OCI-LY3 (cell line): ENCODE results near the gene PLB1.

ENCODE experiments used
- H2AFZ ChIP-seq: fragments of 200-600, 300-600 bp; shearing (Covaris generic); 2 replicates; pipeline ENCODE4 v1.6.0; 2014; ENCODE audit warnings: antibody characterized with exemption, low read depth, low read length
- H3K27ac ChIP-seq: fragments of 200-600, 300-600 bp; sonication (generic); 2 replicates; pipeline ENCODE4 v1.5.1; 2014; ENCODE audit warnings: mild to moderate bottlenecking, low read length, moderate library complexity, mixed read lengths
- H3K27me3 ChIP-seq: fragments of 200-600, 300-600 bp; sonication (generic); 2 replicates; pipeline ENCODE4 v1.6.1; 2014; ENCODE audit warnings: low read depth, low read length, mixed read lengths
- H3K36me3 ChIP-seq: fragments of 200-600, 300-600 bp; sonication (generic); replicated peaks from 2 replicates; pipeline ENCODE3; 2014; ENCODE audit warnings: low read depth, low read length, mixed read lengths
- H3K4me1 ChIP-seq: fragments of 300-600, 200-600 bp; sonication (generic); 2 replicates; pipeline ENCODE4 v1.6.1; 2014; ENCODE audit warnings: low read length, mixed read lengths
- H3K4me2 ChIP-seq: fragments of 200-600, 300-600 bp; sonication (generic); 2 replicates; pipeline ENCODE4 v1.6.1; 2014; ENCODE audit warnings: low read length, mixed read lengths
- H3K4me3 ChIP-seq: fragments of 300-600, 200-600 bp; sonication (generic); 2 replicates; pipeline ENCODE4 v1.5.1; 2014; ENCODE audit warnings: antibody characterized with exemption, mild to moderate bottlenecking, low read length, moderate library complexity
- H3K79me2 ChIP-seq: fragments of 300-600, 200-600 bp; shearing (Covaris generic); 2 replicates; pipeline ENCODE4 v1.6.1; 2014; ENCODE audit warnings: mild to moderate bottlenecking, low read length, mixed read lengths
- H3K9ac ChIP-seq: fragments of 300-600, 200-600 bp; shearing (Covaris generic); 2 replicates; pipeline ENCODE4 v1.6.0; 2014; ENCODE audit warnings: mild to moderate bottlenecking, low read length, moderate library complexity
- H3K9me3 ChIP-seq: fragments of 200-600, 300-600 bp; shearing (Covaris generic); 2 replicates; pipeline ENCODE4 v1.6.1; 2014; ENCODE audit warnings: low read length, mixed read lengths; ENCODE audit not compliant: insufficient read depth
- H4K20me1 ChIP-seq: fragments of 200-600, 300-600 bp; sonication (generic); 2 replicates; pipeline ENCODE4 v1.6.1; 2016; ENCODE audit warnings: low read length, mixed read lengths; ENCODE audit not compliant: insufficient read depth
- EZH2phosphoT487 ChIP-seq: fragments of 200-600 bp; shearing (Covaris generic); IDR thresholded peaks from 2 replicates; pipeline ENCODE4 v1.6.1; 2018; ENCODE audit warnings: antibody characterized with exemption, mixed run types, low read depth
- TF ChIP-seq, protein P1 (sequence below): fragments of 200-600, 300-600 bp; sonication (generic); IDR thresholded peaks from 2 replicates; pipeline ENCODE4 v1.5.1; 2014; ENCODE audit warnings: antibody characterized with exemption, low read length, low read depth

Gene PLB1

DNA sequence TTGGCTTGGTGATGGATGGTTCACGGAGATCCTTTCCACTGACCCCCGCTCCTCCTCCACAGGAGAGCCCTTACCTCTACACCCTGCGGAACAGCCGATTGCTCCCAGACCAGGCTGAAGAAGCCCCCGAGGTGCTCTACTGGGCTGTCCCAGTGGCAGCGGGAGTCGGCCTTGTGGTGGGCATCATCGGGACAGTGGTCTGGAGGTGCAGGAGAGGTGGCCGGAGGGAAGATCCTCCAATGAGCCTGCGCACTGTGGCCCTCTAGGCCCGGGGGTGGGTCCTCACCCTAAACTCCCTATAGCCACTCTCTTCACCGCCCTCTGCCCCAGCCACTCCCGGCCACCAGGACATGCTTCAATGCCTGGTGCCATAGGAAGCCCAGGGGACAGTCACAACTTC, 146.9 kb downstream of the PLB1 start:
- H3K36me3 ChIP-seq, result no peaks in the 10 kb centered on the region
- no peaks in the 10 kb centered on the region for H4K20me1 ChIP-seq
- no peaks in the 10 kb centered on the region for H3K79me2 ChIP-seq
- H3K27ac ChIP-seq, result no peak overlapping the region
- no peaks in the 10 kb centered on the region for H3K9me3 ChIP-seq
- H3K4me1 ChIP-seq, result peaks cover 7% of the 10 kb centered on the region
- H3K9ac ChIP-seq, result no peak overlapping the region
- no peak overlapping the region for H3K4me3 ChIP-seq
- no peak overlapping the region for H2AFZ ChIP-seq
- TF ChIP-seq, protein P1, sequence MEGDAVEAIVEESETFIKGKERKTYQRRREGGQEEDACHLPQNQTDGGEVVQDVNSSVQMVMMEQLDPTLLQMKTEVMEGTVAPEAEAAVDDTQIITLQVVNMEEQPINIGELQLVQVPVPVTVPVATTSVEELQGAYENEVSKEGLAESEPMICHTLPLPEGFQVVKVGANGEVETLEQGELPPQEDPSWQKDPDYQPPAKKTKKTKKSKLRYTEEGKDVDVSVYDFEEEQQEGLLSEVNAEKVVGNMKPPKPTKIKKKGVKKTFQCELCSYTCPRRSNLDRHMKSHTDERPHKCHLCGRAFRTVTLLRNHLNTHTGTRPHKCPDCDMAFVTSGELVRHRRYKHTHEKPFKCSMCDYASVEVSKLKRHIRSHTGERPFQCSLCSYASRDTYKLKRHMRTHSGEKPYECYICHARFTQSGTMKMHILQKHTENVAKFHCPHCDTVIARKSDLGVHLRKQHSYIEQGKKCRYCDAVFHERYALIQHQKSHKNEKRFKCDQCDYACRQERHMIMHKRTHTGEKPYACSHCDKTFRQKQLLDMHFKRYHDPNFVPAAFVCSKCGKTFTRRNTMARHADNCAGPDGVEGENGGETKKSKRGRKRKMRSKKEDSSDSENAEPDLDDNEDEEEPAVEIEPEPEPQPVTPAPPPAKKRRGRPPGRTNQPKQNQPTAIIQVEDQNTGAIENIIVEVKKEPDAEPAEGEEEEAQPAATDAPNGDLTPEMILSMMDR, result no peak
- no peak for TF ChIP-seq EZH2phosphoT487
- no peak overlapping the region for H3K4me2 ChIP-seq
- no peaks in the 10 kb centered on the region for H3K27me3 ChIP-seq

DNA sequence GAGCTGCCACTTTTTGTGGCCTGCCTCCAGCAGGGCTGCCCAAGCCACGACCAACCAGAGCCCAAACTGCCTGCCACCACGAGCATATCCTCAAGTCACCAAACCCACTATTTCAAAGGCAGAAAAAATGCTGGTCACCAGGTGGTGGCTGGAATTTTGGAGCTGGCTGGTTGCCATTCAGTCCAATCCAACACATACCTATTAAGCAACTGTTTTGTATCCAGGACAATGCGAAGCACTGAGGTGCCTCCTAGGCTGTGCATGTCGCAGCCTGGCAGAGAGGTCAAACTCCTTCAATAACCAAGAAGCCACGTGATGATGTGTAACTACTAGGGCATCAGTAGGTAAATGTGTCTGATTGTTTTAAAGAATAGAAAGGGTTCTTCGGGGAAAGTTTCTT, 147.5 kb downstream of the PLB1 start:
- no peaks in the 10 kb centered on the region for H3K9me3 ChIP-seq
- H3K27me3 ChIP-seq, result no peaks in the 10 kb centered on the region
- no peaks in the 10 kb centered on the region for H3K79me2 ChIP-seq
- no peak overlapping the region for H3K4me3 ChIP-seq
- H3K9ac ChIP-seq, result no peak overlapping the region
- peaks cover 12% of the 10 kb centered on the region for H3K4me1 ChIP-seq
- no peak overlapping the region for H3K4me2 ChIP-seq
- no peaks in the 10 kb centered on the region for H4K20me1 ChIP-seq
- no peak overlapping the region for H2AFZ ChIP-seq
- no peaks in the 10 kb centered on the region for H3K36me3 ChIP-seq
- TF ChIP-seq, protein P1, result no peak
- no peak for TF ChIP-seq EZH2phosphoT487
- H3K27ac ChIP-seq, result no peak overlapping the region

DNA sequence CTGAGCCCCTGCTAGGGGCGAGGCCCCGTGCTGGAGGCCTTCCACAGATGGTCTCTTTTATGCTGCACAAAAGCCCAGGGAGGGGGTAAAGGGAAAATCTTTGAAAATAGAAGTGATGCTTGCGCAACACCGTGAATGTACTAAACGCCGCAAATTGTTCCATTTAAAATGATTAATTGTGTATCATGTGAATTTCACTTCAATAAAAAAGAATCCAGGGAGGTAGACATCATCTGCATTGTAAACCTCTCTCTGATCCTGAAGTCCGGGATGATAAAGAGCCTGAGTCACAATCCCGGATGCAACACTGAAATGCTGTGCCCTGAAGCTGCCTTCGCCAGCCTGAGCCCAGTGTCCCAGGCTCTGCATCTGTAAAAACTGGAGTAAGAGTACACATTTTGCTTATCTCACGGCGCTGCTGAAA, 148.1 kb downstream of the PLB1 start:
- H3K4me3 ChIP-seq, result no peak overlapping the region
- no peaks in the 10 kb centered on the region for H3K27me3 ChIP-seq
- TF ChIP-seq, protein P1, result no peak
- no peak for TF ChIP-seq EZH2phosphoT487
- H3K27ac ChIP-seq, result no peak overlapping the region
- H3K9me3 ChIP-seq, result no peaks in the 10 kb centered on the region
- H3K4me2 ChIP-seq, result no peak overlapping the region
- H3K79me2 ChIP-seq, result no peaks in the 10 kb centered on the region
- no peaks in the 10 kb centered on the region for H4K20me1 ChIP-seq
- no peaks in the 10 kb centered on the region for H3K36me3 ChIP-seq
- no peak overlapping the region for H2AFZ ChIP-seq
- H3K9ac ChIP-seq, result no peak overlapping the region
- H3K4me1 ChIP-seq, result peaks cover 18% of the 10 kb centered on the region

DNA sequence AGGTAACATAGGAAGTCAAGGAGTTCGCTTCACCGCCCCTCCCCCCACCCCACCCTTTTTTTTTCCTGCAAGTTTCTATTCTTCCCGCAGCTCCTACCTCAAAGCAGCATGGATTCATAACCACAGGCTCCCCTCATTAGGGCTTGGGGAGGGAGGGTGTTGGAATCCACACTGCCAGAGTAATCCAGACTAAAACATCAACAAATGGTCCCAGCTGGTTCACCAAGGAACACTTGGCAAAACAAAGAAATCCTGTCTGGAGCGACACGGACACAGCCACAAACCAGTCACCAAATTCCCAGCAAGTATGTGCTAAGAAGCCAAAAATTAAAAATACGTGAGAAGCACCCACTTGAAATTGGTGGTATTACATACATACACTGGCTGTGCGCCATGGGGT, 148.9 kb downstream of the PLB1 start:
- H3K9ac ChIP-seq, result no peak overlapping the region
- no peaks in the 10 kb centered on the region for H3K27me3 ChIP-seq
- H3K4me2 ChIP-seq, result no peak overlapping the region
- no peak overlapping the region for H3K27ac ChIP-seq
- TF ChIP-seq, protein P1, result no peak
- no peak for TF ChIP-seq EZH2phosphoT487
- H3K36me3 ChIP-seq, result no peaks in the 10 kb centered on the region
- H3K4me3 ChIP-seq, result no peak overlapping the region
- H4K20me1 ChIP-seq, result no peaks in the 10 kb centered on the region
- no peaks in the 10 kb centered on the region for H3K9me3 ChIP-seq
- no peak overlapping the region for H2AFZ ChIP-seq
- H3K4me1 ChIP-seq, result peaks cover 27% of the 10 kb centered on the region
- H3K79me2 ChIP-seq, result no peaks in the 10 kb centered on the region
